ENCODE measurements around the gene PDGFRA.
"Not testable (repeated sequence)": the region's sequence is repeated elsewhere in the genome, so short reads cannot be mapped to it uniquely, and the experiment has no call there.

PDGFRA gene

DNA sequence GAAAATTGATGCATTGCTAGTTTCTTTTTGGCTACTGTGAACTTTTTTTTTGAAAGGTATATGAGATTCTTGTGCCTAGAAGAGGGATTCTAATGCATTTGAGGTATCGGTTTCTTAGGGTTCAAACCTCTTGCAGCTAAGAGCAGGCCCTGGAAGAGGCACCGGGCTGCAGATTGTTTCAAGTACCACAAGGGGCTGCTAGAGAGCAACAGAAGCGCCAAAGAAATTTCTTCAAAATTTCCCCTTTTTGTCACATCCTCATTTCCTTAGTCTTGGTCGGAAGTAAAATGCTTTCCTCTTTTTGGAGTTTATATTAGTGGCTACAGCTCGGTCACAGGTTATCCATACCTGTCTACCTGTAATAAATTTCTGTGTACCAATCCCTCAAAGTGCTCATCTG, 89.8 kb downstream of the PDGFRA start:
- DNase-seq (ENCODE audit: low read depth in 2 of 2, low spot score in 1 of 2), result no peak

- DNase-seq (ENCODE audit: low read depth in 2 of 2, low spot score in 1 of 2), result no peak
Observed at GRCh38 chr4:54320826-54321685, 92.0 kb downstream of the PDGFRA start.

DNA sequence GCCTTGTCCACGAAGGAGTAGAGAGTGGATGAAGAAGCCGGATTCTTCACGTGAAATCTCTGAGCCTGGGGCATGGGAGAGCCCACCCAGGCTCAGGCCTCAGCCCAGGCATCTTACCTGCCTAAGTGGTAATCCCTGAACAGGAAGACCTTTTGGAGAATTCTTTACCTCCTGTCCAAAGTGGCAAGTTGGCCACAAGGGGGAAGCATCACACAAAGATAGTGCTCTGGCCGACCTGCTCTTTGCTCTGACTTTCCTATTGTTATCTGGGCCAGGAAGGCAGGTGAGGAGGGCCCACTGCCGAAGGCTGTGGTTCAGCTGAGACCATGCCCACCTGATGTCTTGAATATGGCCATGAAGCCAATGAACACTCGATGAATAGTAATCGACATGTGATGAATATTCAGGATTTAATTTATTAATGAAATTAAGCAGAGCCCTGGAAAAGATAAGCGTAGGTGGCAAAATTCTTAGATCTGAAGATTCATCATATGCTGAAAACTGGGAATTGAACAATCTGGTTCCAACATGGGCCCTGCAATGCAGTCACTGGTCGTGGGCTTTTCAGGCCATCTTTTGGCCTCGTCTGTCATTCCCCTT, 93.8 kb downstream of the PDGFRA start:
- DNase-seq (ENCODE audit: low read depth in 2 of 2, low spot score in 1 of 2), result peak; percentile 1 to 2

DNA sequence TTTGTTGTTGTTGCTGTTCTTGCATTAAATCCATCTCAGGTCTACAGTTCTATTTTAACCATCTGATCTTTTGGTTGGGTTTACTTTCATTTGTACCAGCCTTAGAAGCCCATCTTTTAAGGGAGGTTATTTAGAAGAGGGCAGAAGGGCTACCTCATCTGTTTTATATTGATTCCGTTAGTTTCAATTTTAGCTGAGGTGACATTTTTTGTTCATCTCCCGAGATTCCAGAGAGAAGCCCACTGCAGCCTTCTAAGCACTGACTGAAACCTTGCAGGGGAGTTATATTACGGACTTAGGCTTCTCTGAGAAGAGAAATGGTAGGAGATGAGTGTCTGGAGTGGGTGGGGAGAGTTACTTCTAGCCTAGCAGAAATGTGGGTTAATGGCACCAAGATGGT, 101.8 kb downstream of the PDGFRA start:
- DNase-seq (ENCODE audit: low read depth in 2 of 2, low spot score in 1 of 2), result no peak

DNA sequence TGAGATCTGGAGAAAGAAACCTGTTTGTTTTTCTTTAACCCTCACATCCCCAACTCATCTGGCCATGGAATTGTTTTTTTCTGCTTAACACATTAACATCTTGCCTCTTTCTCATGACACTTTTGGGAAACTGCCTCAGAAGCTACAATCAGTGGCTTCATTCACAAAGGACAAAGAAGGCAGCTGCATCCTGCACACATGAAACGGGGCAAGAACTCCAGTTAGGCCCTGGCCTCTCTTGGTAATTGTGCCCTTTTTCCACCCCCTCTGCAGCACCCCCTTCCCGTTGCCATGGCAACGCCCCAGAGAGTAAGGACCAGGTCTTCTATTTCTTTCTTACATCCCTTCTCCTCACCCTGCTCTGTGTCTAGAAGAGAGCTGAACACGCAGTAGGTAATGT, 103.4 kb downstream of the PDGFRA start:
- no peak for DNase-seq (ENCODE audit: low read depth in 2 of 2, low spot score in 1 of 2)

GRCh38 chr4:54333657-54334056, 104.6 kb downstream of the PDGFRA start:
- no peak for DNase-seq (ENCODE audit: low read depth in 2 of 2, low spot score in 1 of 2)

DNA sequence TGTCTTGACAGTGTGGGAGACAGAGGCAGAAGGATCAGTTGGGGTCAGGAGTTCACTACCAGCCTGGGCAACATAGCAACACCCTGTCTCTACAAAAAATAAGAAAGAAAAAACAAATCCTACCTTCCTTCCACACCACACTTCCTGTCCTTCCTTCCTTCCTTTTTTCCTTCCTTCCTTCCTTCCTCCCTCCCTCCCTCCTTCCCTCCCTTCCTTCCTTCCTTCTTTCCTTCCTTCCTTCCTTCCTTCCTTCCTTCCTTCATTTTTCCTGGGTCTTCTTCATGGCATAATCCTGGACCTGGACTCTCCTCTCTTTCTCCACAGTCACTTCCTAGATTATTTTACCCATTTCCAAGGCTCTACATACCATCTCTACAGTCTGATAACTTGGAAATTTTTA, 105.7 kb downstream of the PDGFRA start:
- DNase-seq (ENCODE audit: low read depth in 2 of 2, low spot score in 1 of 2), result not testable (repeated sequence)

GRCh38 chr4:54337009-54337408, 107.9 kb downstream of the PDGFRA start:
- DNase-seq (ENCODE audit: low read depth in 2 of 2, low spot score in 1 of 2), result no peak

DNA sequence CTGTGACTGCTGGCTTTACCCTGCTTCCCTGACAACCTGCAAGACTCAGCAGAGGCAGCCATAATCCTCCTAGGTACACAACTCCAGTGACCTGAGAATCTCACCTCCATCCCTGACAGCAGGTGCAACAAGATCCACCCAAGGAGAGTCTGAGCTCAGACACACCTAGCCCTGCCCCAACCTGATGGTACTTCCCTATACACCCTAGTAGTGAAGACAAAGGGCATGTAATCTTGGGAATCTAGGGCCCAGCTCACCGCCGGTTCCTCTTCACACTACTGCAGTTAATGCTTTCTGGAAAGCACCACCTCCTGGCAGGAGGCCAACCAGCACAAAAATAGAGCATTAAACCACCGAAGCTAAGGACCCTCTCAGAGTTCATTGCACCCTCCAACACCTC, 113.0 kb downstream of the PDGFRA start:
- not testable (repeated sequence) for DNase-seq (ENCODE audit: low read depth in 2 of 2, low spot score in 1 of 2)
